Stimulated activated CD8-positive, alpha-beta memory T cell treated with anti-CD3 and anti-CD28 coated beads, Interleukin-15, amount 100 ng/mL, for 48 hours (primary cell): Measurements from ENCODE around the gene BDKRB1.

Experiments
- DNase-seq, 2 donors: peaks; one replicate each; pipeline ENCODE4 v3.0.0-alpha.2; 2020; ENCODE audit warnings: low read depth in 2 of 2

Gene BDKRB1

GRCh38 chr14:96261772-96262655, 6.0 kb downstream of the BDKRB1 start:
- DNase-seq, result no peak

- no peak for DNase-seq
Measured at GRCh38 chr14:96263347-96264199, 7.6 kb downstream of the BDKRB1 start.

GRCh38 chr14:96264200-96264553, 8.2 kb downstream of the BDKRB1 start:
- DNase-seq, result no peak

GRCh38 chr14:96264853-96265252, 8.8 kb downstream of the BDKRB1 start:
- DNase-seq, result no peak

GRCh38 chr14:96265383-96266095, 9.5 kb downstream of the BDKRB1 start:
- no peak for DNase-seq

- DNase-seq, result no peak
Measured at GRCh38 chr14:96267336-96267735, 11.3 kb downstream of the BDKRB1 start.

- DNase-seq, result no peak
Measured at GRCh38 chr14:96267916-96268315, 11.9 kb downstream of the BDKRB1 start.

- DNase-seq, result no peak
Measured at GRCh38 chr14:96268431-96269358, 12.7 kb downstream of the BDKRB1 start.

GRCh38 chr14:96269359-96269710, 13.3 kb downstream of the BDKRB1 start:
- DNase-seq, result no peak

GRCh38 chr14:96270565-96271420, 14.8 kb downstream of the BDKRB1 start:
- DNase-seq, result no peak

- DNase-seq, result no peak
Measured at GRCh38 chr14:96271421-96271762, 15.4 kb downstream of the BDKRB1 start.

- no peak for DNase-seq
Measured at GRCh38 chr14:96272777-96273473, 16.9 kb downstream of the BDKRB1 start.

GRCh38 chr14:96273629-96274028, 17.6 kb downstream of the BDKRB1 start:
- no peak for DNase-seq

GRCh38 chr14:96274122-96274521, 18.1 kb downstream of the BDKRB1 start:
- DNase-seq, result no peak

GRCh38 chr14:96274543-96274942, 18.5 kb downstream of the BDKRB1 start:
- DNase-seq, result no peak

GRCh38 chr14:96275177-96276112, 19.4 kb downstream of the BDKRB1 start:
- peak; percentile 25 to 27 for DNase-seq

GRCh38 chr14:96277890-96278289, 21.9 kb downstream of the BDKRB1 start:
- no peak for DNase-seq

GRCh38 chr14:96279564-96279963, 23.6 kb downstream of the BDKRB1 start:
- no peak for DNase-seq

GRCh38 chr14:96280104-96280503, 24.1 kb downstream of the BDKRB1 start:
- no peak for DNase-seq
